Immature natural killer cell (primary cell): ENCODE measurements around the gene SMC1B. TPM values are rescaled to one million over a fixed set of nuclear protein-coding genes. Genes with fewer than 3 reads are reported as not detected.
"Not testable (repeated sequence)": the region's sequence is repeated elsewhere in the genome, so short reads cannot be mapped to it uniquely, and the experiment has no call there.

Experiments
- DNase-seq, 3 donors: peaks; one replicate each; pipeline ENCODE4 v3.0.0; 2022; ENCODE audit warnings: mixed read lengths in 1 of 3
- H3K27ac Mint-ChIP-seq, 6 donors: one replicate each; pipeline ENCODE4 v1.8.0; 2020; ENCODE audit warnings: mixed read lengths in 6 of 6, mild to moderate bottlenecking in 5 of 6, inconsistent platforms in 4 of 6, moderate library complexity in 3 of 6
- H3K27me3 Mint-ChIP-seq, 3 donors: one replicate each; pipeline ENCODE4 v1.8.0; 2020 to 2021; ENCODE audit warnings: low read depth in 3 of 3, mild to moderate bottlenecking in 3 of 3, mixed read lengths in 3 of 3, moderate library complexity in 3 of 3, inconsistent platforms in 1 of 3
- H3K36me3 Mint-ChIP-seq, 3 donors: one replicate each; pipeline ENCODE4 v1.8.0; 2020; ENCODE audit warnings: mixed read lengths in 3 of 3, inconsistent platforms in 2 of 3, mild to moderate bottlenecking in 2 of 3
- H3K4me1 Mint-ChIP-seq, 2 donors: one replicate each; pipeline ENCODE4 v1.8.0; 2020; ENCODE audit warnings: inconsistent platforms in 2 of 2, mild to moderate bottlenecking in 2 of 2, mixed read lengths in 2 of 2, moderate library complexity in 1 of 2
- H3K4me3 Mint-ChIP-seq, 5 donors: one replicate each; pipeline ENCODE4 v1.8.0; 2020; ENCODE audit warnings: mild to moderate bottlenecking in 5 of 5, mixed read lengths in 5 of 5, inconsistent platforms in 3 of 5, moderate library complexity in 3 of 5
- H3K9me3 Mint-ChIP-seq, 6 donors: one replicate each; pipeline ENCODE4 v1.8.0; 2020; ENCODE audit warnings: mild to moderate bottlenecking in 6 of 6, mixed read lengths in 6 of 6, inconsistent platforms in 4 of 6, moderate library complexity in 3 of 6
- polyA plus RNA-seq, 3 donors: library from polyadenylated mRNA; unstranded; fragments of 300-500 nt; fragmentation: Illumina TruSeq; gene quantifications; one replicate each; pipeline ENCODE4 v1.2.3, GENCODE V29; 2021

Gene SMC1B
- polyA plus RNA-seq, 3 donors from 2014 or later: 0.21 TPM; not detected in 2

DNA sequence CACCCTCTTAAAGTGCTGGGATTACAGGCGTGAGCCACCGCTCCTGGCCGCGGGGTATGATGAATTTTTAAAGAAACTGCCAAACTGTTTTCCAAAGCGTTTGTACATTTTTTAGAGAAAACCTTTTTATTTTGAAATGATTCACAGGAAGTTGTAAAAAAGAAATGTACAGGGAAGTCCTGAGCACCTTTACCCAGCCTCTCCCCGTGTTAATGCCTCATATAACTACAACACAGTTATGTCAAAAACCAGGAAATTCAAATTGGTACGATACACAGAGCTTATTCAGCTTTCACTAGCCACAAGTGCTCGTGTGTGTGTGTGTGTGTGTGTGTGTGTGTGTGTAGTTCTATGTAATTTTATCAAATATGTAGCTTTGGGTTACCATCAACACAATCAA is 110.6 kb downstream of the SMC1B start:
- H3K4me3 Mint-ChIP-seq: no peak overlapping the region
- no peak for DNase-seq
- no peaks in the 10 kb centered on the region for H3K36me3 Mint-ChIP-seq
- H3K4me1 Mint-ChIP-seq: no peaks in the 10 kb centered on the region
- H3K27ac Mint-ChIP-seq: no peak overlapping the region
- peaks cover 3 to 6% (median 4%) of the 10 kb centered on the region in 3 donors for H3K27me3 Mint-ChIP-seq
- H3K9me3 Mint-ChIP-seq: no peaks in the 10 kb centered on the region

DNA sequence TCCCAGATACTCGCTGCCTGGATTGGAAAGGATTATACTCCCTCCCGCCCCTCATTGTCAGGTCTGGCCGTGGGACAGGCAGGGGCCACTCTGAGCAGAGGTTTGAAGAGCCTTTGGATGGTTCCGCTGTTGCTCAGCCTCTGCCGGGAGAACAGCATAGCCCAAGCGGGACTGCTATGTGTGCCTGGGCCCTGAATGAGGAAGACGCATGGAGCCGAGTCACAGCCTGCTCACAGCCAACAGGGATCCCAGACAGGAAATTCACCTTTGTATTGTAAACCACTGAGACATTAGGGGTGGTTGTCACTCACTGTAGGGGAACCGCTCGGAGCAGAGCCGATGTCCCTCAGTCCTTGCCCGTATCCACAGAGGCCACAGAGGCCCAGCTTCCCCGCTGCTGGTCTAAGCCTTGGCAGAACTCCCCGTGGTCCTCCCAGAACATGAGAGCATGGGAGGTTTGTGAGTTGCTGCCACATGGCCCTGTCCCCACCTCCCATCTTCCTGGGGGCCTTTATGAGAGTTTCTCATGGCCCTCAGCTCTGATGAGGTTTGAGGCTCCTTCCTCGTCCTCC is 114.4 kb downstream of the SMC1B start:
- Mint-ChIP-seq H3K27ac (no peak overlapping the region), H3K27me3 (peaks cover 3 to 11% (median 4%) of the 10 kb centered on the region in 3 donors), H3K4me3 (no peak overlapping the region), H3K9me3 (no peaks in the 10 kb centered on the region), H3K4me1 (peaks cover 8% of the 10 kb centered on the region in 2 donors), H3K36me3 (no peaks in the 10 kb centered on the region)
- no peak for DNase-seq

DNA sequence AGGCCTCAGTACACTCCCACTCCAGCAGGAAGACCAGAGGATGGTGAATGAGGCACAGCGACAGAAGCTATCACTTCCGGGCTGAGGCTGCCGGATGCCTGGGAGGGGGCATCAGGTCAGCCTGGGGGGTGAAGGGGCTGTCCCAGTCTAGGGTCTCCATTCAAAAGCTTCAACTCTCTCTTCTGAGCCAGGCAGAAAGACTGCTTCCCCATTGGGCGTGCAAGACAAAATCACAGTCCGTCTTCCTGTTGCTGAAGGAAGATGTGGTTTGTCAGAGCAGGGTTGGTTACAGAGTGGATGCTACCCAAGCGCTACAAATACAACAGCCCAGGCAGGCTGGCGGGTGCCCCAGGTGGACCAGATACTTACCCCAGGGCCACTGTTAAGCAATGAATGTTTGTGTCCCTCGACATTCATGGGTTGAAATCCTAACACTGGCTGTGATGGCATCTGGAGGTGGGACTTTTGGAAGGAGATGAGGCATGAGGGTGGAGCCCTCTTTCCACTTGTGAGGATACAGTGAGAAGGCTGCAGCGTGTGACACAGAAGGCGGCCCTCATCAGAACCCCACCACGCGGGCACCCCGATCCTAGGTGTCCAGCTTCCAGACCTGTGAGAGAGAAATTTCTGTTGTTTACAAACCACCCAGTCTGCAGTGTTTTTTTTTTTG is 116.6 kb downstream of the SMC1B start:
- H3K27me3 Mint-ChIP-seq: peaks cover 2 to 17% (median 8%) of the 10 kb centered on the region in 3 donors
- no peaks in the 10 kb centered on the region for H3K9me3 Mint-ChIP-seq
- H3K4me1 Mint-ChIP-seq: peaks cover 8% of the 10 kb centered on the region in 2 donors
- no peak overlapping the region for H3K27ac Mint-ChIP-seq
- H3K4me3 Mint-ChIP-seq: no peak overlapping the region
- DNase-seq: peak in 1 of 3 donors; percentile 25
- H3K36me3 Mint-ChIP-seq: no peaks in the 10 kb centered on the region

DNA sequence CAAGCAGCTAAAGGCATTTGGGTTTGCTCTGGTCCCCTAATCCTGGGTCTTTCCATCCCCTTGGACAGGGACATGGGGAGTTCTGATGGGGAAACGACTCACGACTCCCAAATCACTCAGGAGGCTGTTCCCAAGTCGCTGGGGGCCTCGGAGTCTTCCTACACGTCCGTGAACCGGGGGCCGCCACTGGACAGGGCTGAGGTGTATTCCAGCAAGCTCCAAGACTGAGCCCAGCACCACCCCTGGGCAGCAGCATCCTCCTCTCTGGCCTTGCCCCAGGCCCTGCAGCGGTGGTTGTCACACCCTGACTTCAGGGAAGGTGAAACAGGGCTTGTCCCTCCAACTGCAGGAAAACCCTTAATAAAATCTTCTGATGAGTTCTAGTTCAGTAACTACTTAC is 117.9 kb downstream of the SMC1B start:
- Mint-ChIP-seq H3K9me3 (no peaks in the 10 kb centered on the region), H3K4me3 (no peak overlapping the region), H3K27me3 (peaks cover 2 to 17% (median 8%) of the 10 kb centered on the region in 3 donors), H3K36me3 (no peaks in the 10 kb centered on the region), H3K4me1 (peaks cover 8% of the 10 kb centered on the region in 2 donors), H3K27ac (peak overlapping the region in 1 of 6 donors; percentile 42)
- DNase-seq: no peak

DNA sequence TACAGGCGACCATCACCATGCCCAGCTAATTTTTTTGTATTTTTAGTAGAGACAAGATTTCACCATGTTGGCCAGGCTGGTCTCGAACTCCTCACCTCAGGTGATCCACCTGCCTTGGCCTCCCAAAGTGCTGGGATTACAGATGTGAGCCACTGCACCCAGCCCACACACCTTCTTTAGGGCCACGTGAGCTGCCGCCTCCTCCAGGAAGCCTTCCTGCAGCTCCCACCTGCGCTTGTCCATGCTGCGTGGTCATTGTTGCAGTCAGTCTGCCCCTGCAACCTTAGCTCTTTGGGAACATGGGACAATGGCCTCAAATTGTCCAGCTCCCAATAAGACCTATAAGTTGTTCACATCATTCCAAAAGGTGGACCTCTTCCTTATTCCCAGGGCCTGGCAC is 118.4 kb downstream of the SMC1B start:
- not testable (repeated sequence) for H3K4me3 Mint-ChIP-seq, H3K36me3 Mint-ChIP-seq, H3K27ac Mint-ChIP-seq, DNase-seq, H3K9me3 Mint-ChIP-seq, H3K4me1 Mint-ChIP-seq
- H3K27me3 Mint-ChIP-seq: peaks cover 2 to 17% (median 8%) of the 10 kb centered on the region in 3 donors

Other genes starting within 250 kb of the SMC1B start
- gene NUP50, start 249.7 kb downstream of the SMC1B start, polyA plus RNA-seq: 10 to 100 TPM; 16.6 to 56.0 (median 26.1) TPM
- gene KIAA0930, start 172.7 kb downstream of the SMC1B start, polyA plus RNA-seq: 1 to 10 TPM; 2.2 to 6.2 (median 4.5) TPM
- 1 to 10 TPM in 2 of 3 donors, not detected in 1; 2.7 to 6.4 TPM for gene UPK3A, start 128.7 kb downstream of the SMC1B start, polyA plus RNA-seq
- 10 to 100 TPM; 10.6 to 33.9 (median 14.7) TPM for gene FAM118A, start 103.7 kb downstream of the SMC1B start, polyA plus RNA-seq
- gene RIBC2, start 94 bp upstream of the SMC1B start, polyA plus RNA-seq: under 1 TPM in 1 of 3 donors, not detected in 2; 0.13 TPM
- not detected for gene FBLN1, start 89.3 kb upstream of the SMC1B start, polyA plus RNA-seq